BE2C (cell line): ENCODE results near the gene SLC35B1.

Experiments
- DNase-seq: peaks from one replicate; pipeline ENCODE4 v3.0.0-alpha.2; 2020
- H3K27me3 ChIP-seq: fragments of 250-450 bp; sonication (Bioruptor Pico); 2 replicates; pipeline ENCODE4 v1.5.1; 2020; ENCODE audit warnings: mild to moderate bottlenecking
- H3K36me3 ChIP-seq: fragments of 250-450 bp; sonication (Bioruptor Pico); 2 replicates; pipeline ENCODE4 v1.5.1; 2020; ENCODE audit warnings: mild to moderate bottlenecking
- H3K4me1 ChIP-seq: fragments of 250-450 bp; sonication (Bioruptor Pico); 2 replicates; pipeline ENCODE4 v1.5.1; 2020
- H3K4me3 ChIP-seq: 2 replicates; pipeline ENCODE4 v1.5.1; 2011; ENCODE audit warnings: low read depth, low read length
- H3K9me3 ChIP-seq: fragments of 250-450 bp; sonication (Bioruptor Pico); 2 replicates; pipeline ENCODE4 v1.5.1; 2020
- TF ChIP-seq, protein P1 (sequence below): IDR thresholded peaks from 2 replicates; pipeline ENCODE4 v1.5.1; 2012; ENCODE audit warnings: mild to moderate bottlenecking, low read depth, low read length

SLC35B1 gene

DNA sequence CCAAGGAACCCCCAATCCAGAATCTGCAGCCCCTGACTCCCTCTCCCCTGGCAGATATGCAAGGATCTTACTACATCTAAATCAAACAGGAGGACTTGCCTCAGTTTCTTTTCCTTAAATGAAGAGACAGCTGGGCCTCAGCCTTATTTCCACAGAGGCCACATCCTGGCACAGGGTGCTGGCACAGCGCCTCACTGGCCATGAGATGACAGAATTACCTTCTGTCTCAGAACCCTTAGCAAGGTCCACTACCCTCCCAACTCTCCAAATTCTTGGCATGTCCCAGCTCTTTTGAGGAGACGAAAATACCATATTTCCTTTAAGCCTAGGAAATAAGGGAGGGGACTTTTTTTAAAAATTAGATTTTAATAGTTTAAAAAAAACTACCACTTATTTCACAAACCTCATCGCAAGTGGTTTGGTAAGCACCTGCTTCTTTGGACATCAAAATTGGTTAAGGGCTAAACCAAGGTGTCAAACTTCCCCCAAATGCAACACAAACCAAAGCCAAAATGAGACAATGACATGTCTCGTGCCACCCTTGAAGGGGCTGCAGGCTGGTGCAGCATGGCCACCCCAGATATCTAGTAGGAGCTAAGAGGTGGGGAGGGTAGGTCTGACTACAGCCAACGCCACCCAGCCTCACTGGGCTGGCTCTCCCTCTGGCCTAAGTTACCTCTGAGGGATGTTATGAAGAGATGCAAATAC, 30.8 kb upstream of the SLC35B1 start:
- TF ChIP-seq, protein P1, sequence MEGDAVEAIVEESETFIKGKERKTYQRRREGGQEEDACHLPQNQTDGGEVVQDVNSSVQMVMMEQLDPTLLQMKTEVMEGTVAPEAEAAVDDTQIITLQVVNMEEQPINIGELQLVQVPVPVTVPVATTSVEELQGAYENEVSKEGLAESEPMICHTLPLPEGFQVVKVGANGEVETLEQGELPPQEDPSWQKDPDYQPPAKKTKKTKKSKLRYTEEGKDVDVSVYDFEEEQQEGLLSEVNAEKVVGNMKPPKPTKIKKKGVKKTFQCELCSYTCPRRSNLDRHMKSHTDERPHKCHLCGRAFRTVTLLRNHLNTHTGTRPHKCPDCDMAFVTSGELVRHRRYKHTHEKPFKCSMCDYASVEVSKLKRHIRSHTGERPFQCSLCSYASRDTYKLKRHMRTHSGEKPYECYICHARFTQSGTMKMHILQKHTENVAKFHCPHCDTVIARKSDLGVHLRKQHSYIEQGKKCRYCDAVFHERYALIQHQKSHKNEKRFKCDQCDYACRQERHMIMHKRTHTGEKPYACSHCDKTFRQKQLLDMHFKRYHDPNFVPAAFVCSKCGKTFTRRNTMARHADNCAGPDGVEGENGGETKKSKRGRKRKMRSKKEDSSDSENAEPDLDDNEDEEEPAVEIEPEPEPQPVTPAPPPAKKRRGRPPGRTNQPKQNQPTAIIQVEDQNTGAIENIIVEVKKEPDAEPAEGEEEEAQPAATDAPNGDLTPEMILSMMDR = no peak
- no peak for DNase-seq
- Histone ChIP-seq H3K4me1 (peaks cover 13% of the 10 kb centered on the region), H3K27me3 (no peaks in the 10 kb centered on the region), H3K36me3 (no peaks in the 10 kb centered on the region), H3K9me3 (no peaks in the 10 kb centered on the region), H3K4me3 (no peak overlapping the region)

DNA sequence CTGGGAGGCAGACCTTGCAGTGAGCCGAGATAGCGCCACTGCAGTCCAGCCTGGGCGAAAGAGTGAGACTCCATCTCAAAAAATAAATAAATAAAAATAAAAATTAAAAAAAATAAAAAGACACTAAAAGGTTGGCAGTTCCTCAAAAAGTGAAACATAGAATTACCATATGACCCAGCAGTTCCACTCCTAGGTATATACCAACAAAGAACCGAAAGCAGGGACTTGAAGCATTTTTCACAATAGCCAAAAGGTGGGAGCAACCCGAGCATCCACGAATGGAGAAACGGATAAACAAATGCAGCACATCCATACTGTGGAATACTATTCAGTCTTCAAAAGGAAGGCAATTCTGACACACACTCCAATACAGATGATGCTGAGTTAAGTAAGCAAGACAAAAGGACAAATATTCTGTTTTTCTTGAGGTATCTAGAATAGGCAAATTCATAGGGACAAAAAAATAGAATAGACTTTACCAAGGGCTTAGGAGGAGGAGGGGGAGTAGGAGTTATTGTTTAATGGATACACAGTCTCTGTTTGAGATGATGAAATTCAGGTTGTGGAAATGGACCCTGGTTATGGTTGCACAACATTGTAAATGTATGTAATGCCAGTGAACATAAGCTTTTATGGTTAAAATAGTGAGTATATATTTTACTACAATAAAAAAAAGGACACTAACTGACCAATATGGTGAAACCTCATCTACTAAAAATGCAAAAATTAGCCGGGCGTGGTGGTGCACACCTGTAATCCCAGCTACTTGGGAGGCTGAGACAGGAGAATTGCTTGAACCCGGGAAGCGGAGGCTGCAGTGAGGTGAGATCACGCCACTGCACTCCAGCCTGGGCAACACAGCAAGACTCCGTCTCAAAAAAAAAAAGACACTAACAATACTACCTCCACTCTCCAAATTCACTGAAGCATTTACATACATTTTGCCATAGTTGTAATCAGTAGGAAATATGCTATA, 27.0 kb upstream of the SLC35B1 start:
- Histone ChIP-seq H3K36me3 (no peaks in the 10 kb centered on the region), H3K9me3 (no peaks in the 10 kb centered on the region), H3K4me3 (no peak overlapping the region), H3K27me3 (no peaks in the 10 kb centered on the region), H3K4me1 (peaks cover 7% of the 10 kb centered on the region)
- TF ChIP-seq, protein P1 = no peak
- no peak for DNase-seq

DNA sequence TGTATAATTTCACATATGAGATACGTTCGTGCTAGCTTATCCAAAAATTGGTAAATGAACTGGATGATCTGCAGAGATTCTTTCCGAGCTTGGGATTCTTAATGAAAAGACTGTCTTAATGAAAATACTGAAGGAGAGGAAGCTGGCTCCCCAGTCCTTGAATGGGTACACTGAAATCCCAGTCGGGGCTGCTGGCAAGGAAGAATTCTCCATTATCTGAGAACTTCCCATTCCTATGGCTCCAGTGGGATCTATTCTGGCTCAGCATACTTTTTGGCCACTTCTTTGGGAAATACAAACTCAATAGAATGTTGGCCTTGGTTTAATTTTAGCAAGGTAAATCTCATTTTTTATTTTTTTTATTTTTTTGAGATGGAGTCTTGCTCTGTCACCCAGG, 23.7 kb upstream of the SLC35B1 start:
- Histone ChIP-seq H3K4me1 (no peaks in the 10 kb centered on the region), H3K9me3 (no peaks in the 10 kb centered on the region; the same call in 1 of the 2 replicates), H3K27me3 (no peaks in the 10 kb centered on the region), H3K4me3 (no peak overlapping the region), H3K36me3 (no peaks in the 10 kb centered on the region)
- no peak for DNase-seq
- TF ChIP-seq, protein P1 = no peak

DNA sequence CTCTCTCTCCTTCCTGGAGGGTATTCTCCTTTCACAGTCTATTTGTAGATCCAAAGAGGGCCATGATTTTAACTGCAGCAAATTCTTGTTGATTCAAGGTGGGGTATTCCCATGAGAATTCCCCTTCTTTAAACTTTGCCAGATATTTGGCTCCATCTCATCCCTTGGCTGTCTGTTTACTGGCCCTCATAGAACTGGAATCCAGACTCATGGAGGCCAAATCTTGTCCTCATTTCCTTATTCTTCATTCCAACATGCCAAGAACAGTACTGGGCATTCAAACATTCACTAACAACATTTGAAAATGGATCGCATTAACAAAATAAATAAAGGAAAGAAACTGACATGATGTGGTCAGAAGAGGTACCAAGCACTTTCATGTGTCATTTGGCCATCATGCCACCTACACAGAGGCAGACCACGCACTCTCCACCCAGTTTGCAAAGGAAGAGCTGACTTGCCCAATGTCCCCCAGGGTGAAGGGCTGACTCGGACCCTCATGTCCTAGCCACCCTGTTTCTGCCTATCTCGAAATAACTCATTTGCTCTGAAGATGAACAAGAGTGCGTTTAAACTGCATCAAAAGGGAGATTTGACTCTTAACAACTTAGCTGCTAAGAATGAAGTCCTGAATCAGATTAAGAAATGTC, 23.1 kb upstream of the SLC35B1 start:
- Histone ChIP-seq H3K9me3 (no peaks in the 10 kb centered on the region; the same call in 1 of the 2 replicates), H3K27me3 (no peaks in the 10 kb centered on the region), H3K4me1 (no peaks in the 10 kb centered on the region), H3K36me3 (no peaks in the 10 kb centered on the region), H3K4me3 (no peak overlapping the region)
- TF ChIP-seq, protein P1 = no peak
- no peak for DNase-seq

DNA sequence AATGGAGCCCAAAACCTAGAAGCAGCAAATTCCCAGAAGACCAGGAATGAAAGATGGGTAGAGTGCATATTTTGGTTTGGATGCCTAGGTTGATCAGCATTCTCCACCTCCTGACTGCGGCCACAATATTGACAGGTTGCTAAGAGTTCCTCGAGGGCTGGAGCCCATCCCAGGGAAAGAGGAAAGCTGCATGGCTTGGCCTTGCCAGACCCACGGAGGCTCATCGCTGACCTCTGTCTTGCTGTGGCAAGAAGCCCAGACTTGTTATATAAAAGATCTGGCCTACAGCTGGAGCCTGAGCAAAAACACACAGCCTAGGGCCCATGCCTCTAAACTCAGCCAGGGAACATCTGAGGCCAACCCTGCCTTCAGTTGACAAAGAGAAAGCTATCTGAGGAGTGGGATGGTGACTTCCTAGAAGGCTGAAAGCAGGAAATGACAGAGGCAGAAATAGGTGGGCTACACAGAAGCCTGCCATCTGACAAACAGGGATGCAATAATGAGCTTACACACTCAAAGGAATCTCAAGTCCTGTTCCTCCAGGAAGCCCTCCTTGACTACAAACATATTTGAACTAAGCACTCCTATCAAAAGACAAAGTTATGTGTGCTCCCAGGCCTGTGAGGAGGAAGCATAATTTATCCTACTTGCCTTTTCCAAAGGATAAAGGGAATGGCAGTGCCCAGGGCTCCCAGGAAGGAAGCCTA, 22.5 kb upstream of the SLC35B1 start:
- no peaks in the 10 kb centered on the region; the same call in 1 of the 2 replicates for H3K9me3 ChIP-seq
- no peak overlapping the region for H3K4me3 ChIP-seq
- no peak for DNase-seq
- no peaks in the 10 kb centered on the region for H3K36me3 ChIP-seq
- TF ChIP-seq, protein P1 = no peak
- H3K27me3 ChIP-seq = no peaks in the 10 kb centered on the region
- no peaks in the 10 kb centered on the region for H3K4me1 ChIP-seq
